ENCODE measurements around the gene TUBB. TPM values are rescaled to one million over a fixed set of nuclear protein-coding genes. Genes with fewer than 3 reads are reported as not detected.

Gene TUBB
- total RNA-seq, 1 donor from 2014 or later, result 1,986 TPM

DNA sequence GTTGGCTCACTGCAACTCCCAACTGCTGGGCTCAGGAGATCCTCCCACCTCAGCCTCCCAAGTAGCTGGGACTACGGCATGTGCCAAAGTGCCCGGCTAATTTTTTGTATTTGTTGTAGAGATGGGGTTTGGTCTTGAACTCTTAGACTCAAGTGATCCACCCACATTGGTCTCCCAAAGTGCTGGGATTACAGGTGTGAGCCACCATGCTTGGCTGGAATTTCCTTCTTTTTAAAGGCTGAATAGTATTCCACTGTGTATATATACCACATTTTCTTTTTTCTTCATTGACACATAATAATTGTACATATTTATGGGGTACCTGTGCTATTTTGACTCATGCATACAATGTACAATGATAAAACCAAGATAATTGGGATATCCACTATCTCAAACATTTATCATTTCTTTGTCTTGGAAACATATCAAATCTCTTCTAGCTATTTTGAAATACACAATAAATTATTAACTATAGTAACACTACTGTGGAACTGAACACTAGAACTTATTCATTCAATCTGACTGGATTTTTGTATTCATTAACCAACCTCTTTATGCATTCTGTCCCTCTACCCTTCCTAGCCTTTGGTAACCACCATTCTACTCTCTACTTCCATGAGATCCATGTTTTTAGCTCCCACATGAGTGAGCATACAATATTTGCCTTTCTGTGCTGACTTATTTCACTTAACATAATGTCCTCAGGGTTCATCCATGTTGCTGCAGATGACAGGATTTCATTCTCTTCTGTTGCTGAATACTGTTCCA, 10.9 kb upstream of the TUBB start:
- DNase-seq (ENCODE audit: low read depth, low spot score), result no peak
- H3K4me1 Mint-ChIP-seq, result no peaks in the 10 kb centered on the region
- peaks cover 49% of the 10 kb centered on the region for H3K36me3 Mint-ChIP-seq (ENCODE audit: low read depth)
- H3K9me3 Mint-ChIP-seq, result no peaks in the 10 kb centered on the region
- H3K27ac Mint-ChIP-seq (ENCODE audit: unreplicated experiment), result no peak overlapping the region
- no peak overlapping the region for H3K4me3 Mint-ChIP-seq
- no peaks in the 10 kb centered on the region for H3K27me3 Mint-ChIP-seq (ENCODE audit: low read depth)
- TF ChIP-seq, protein P1, sequence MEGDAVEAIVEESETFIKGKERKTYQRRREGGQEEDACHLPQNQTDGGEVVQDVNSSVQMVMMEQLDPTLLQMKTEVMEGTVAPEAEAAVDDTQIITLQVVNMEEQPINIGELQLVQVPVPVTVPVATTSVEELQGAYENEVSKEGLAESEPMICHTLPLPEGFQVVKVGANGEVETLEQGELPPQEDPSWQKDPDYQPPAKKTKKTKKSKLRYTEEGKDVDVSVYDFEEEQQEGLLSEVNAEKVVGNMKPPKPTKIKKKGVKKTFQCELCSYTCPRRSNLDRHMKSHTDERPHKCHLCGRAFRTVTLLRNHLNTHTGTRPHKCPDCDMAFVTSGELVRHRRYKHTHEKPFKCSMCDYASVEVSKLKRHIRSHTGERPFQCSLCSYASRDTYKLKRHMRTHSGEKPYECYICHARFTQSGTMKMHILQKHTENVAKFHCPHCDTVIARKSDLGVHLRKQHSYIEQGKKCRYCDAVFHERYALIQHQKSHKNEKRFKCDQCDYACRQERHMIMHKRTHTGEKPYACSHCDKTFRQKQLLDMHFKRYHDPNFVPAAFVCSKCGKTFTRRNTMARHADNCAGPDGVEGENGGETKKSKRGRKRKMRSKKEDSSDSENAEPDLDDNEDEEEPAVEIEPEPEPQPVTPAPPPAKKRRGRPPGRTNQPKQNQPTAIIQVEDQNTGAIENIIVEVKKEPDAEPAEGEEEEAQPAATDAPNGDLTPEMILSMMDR (conservative IDR thresholded peaks at IDR 0.05), result no peak

GRCh38 chr6:30711758-30712380, 8.3 kb upstream of the TUBB start:
- TF ChIP-seq, protein P1 (conservative IDR thresholded peaks at IDR 0.05), result no peak
- H3K9me3 Mint-ChIP-seq, result no peaks in the 10 kb centered on the region
- H3K36me3 Mint-ChIP-seq (ENCODE audit: low read depth), result peaks cover 42% of the 10 kb centered on the region

GRCh38 chr6:30712441-30712945, 7.7 kb upstream of the TUBB start:
- peaks cover 19% of the 10 kb centered on the region for H3K4me1 Mint-ChIP-seq
- peaks cover 3% of the 10 kb centered on the region for H3K27me3 Mint-ChIP-seq (ENCODE audit: low read depth)
- peaks cover 45% of the 10 kb centered on the region for H3K36me3 Mint-ChIP-seq (ENCODE audit: low read depth)
- H3K27ac Mint-ChIP-seq (ENCODE audit: unreplicated experiment), result no peak overlapping the region
- TF ChIP-seq, protein P1 (conservative IDR thresholded peaks at IDR 0.05), result no peak
- H3K4me3 Mint-ChIP-seq, result no peak overlapping the region
- DNase-seq (ENCODE audit: low read depth, low spot score), result no peak
- peaks cover 5% of the 10 kb centered on the region for H3K9me3 Mint-ChIP-seq

More at GRCh38 chr6:30711758-30712380, 8.3 kb upstream of the TUBB start:
- no peak for DNase-seq (ENCODE audit: low read depth, low spot score)
- Mint-ChIP-seq H3K4me1 (peaks cover 13% of the 10 kb centered on the region), H3K27me3 (ENCODE audit: low read depth) (no peaks in the 10 kb centered on the region), H3K27ac (ENCODE audit: unreplicated experiment) (no peak overlapping the region), H3K4me3 (no peak overlapping the region)

DNA sequence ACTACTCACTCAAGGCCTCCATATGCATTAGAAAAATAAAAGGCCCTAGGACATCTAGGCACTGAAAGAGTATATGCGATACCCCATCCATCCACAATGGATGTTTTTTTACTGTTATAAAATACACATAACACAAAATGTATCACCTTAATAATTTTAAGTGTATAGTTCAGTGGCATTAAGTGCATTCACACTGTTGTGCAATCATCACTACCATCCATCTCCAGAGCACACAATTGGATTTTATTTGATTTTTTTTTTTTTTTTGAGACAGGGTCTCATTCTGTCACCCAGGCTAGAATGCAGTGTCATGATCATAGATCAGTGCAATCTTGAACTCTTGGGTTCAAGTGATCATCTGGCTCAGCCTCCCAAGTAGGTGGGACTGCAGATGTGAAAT, 5.9 kb upstream of the TUBB start:
- peaks cover 6% of the 10 kb centered on the region for H3K27me3 Mint-ChIP-seq (ENCODE audit: low read depth)
- no peak overlapping the region for H3K27ac Mint-ChIP-seq (ENCODE audit: unreplicated experiment)
- TF ChIP-seq, protein P1 (conservative IDR thresholded peaks at IDR 0.05), result no peak
- H3K9me3 Mint-ChIP-seq, result peaks cover 7% of the 10 kb centered on the region
- no peak for DNase-seq (ENCODE audit: low read depth, low spot score)
- no peak overlapping the region for H3K4me3 Mint-ChIP-seq
- peaks cover 31% of the 10 kb centered on the region for H3K4me1 Mint-ChIP-seq
- peaks cover 42% of the 10 kb centered on the region for H3K36me3 Mint-ChIP-seq (ENCODE audit: low read depth)

DNA sequence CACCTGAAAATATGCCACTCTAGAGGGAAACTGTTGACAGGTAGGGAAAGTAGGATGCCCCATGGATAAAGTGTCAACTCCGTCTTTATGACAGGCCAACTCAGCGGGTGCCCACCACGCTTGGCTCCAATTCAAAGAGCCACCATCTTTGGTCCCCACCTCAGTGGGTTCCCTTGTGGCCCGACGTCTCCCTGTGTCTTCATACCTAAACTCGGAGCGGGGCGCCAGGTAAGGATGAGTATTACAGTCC, 3.3 kb upstream of the TUBB start:
- Mint-ChIP-seq H3K9me3 (peaks cover 7% of the 10 kb centered on the region), H3K4me3 (peak overlapping the region; percentile 98), H3K36me3 (ENCODE audit: low read depth) (peaks cover 48% of the 10 kb centered on the region), H3K27me3 (ENCODE audit: low read depth) (peaks cover 23% of the 10 kb centered on the region), H3K27ac (ENCODE audit: unreplicated experiment) (peak overlapping the region; percentile 99), H3K4me1 (peaks cover 46% of the 10 kb centered on the region)
- DNase-seq (ENCODE audit: low read depth, low spot score), result no peak
- TF ChIP-seq, protein P1 (conservative IDR thresholded peaks at IDR 0.05), result no peak

Measured in neural crest cell (in vitro differentiated cells).